ENCODE data around the gene CAMK2B.

CAMK2B gene

DNA sequence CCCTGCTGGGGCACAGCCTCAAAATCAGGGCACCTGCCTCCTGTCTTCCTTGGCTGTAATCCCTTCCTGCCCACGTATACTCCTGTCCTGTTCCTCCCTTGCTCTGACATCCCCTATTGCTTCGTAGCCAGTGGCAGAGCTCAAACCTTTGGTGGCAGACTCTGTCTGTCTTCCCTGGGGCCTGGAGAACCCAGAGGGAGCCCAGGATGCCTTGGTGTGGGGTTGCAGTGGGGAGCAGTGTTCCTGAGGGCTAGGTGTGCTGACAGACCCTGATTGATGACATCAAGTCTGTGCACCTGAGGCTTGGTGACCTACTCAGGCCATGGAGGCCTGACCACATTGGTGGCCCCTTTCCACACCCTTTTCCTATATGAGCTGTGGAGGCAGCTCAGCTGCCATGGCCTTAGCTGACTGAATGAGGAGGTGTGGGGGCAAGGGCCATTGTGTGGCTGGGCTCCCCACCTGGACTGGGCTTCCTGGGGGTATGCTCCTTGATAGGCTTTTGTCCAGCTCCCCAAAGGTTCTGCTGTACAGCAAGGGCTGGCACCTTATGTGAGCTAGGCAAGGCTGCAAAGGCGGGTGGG is 130.7 kb downstream of the CAMK2B start:
- DNase-seq (ENCODE audit: low spot score), result no peak
- in situ Hi-C loops (cut with MboI; ENCODE audit: low pct_unique_long_range_greater_than_20kb, low sequenced_read_pairs, unreplicated experiment), result loop anchor here (10.0 kb wide), 1 partner anchor 120 kb away; no protein-coding TSS in a partner anchor

DNA sequence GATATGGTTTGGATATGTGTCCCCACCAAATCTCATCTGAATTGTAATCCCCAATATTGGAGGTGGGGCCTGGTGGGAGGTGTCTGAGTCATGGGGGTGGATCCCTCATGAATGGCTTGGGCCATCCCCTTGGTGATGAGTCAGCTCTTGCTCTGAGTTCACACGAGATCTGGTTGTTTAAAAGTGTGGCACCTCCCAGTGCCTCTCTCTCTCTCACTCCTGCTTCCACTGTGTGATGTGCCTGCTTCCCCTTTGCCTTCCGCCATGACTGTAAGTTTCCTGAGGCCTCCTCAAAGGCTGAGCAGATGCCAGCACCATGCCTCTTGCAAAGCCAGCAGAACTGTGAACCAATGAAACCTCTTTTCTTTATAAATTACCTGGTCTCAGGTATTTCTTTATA is 131.3 kb downstream of the CAMK2B start:
- in situ Hi-C loops (cut with MboI; ENCODE audit: low pct_unique_long_range_greater_than_20kb, low sequenced_read_pairs, unreplicated experiment), result loop anchor here (10.0 kb wide), 1 partner anchor 119 kb away; no protein-coding TSS in a partner anchor
- TF ChIP-seq, protein P1, sequence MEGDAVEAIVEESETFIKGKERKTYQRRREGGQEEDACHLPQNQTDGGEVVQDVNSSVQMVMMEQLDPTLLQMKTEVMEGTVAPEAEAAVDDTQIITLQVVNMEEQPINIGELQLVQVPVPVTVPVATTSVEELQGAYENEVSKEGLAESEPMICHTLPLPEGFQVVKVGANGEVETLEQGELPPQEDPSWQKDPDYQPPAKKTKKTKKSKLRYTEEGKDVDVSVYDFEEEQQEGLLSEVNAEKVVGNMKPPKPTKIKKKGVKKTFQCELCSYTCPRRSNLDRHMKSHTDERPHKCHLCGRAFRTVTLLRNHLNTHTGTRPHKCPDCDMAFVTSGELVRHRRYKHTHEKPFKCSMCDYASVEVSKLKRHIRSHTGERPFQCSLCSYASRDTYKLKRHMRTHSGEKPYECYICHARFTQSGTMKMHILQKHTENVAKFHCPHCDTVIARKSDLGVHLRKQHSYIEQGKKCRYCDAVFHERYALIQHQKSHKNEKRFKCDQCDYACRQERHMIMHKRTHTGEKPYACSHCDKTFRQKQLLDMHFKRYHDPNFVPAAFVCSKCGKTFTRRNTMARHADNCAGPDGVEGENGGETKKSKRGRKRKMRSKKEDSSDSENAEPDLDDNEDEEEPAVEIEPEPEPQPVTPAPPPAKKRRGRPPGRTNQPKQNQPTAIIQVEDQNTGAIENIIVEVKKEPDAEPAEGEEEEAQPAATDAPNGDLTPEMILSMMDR (IDR thresholded peaks at IDR 0.05; ENCODE audit: extremely low read depth, insufficient read depth, missing control alignments), result no peak
- no peak for DNase-seq (ENCODE audit: low spot score)

More for the DNA sequence above, 130.7 kb downstream of the CAMK2B start:
- TF ChIP-seq, protein P1 (IDR thresholded peaks at IDR 0.05; ENCODE audit: extremely low read depth, insufficient read depth, missing control alignments), result no peak

DNA sequence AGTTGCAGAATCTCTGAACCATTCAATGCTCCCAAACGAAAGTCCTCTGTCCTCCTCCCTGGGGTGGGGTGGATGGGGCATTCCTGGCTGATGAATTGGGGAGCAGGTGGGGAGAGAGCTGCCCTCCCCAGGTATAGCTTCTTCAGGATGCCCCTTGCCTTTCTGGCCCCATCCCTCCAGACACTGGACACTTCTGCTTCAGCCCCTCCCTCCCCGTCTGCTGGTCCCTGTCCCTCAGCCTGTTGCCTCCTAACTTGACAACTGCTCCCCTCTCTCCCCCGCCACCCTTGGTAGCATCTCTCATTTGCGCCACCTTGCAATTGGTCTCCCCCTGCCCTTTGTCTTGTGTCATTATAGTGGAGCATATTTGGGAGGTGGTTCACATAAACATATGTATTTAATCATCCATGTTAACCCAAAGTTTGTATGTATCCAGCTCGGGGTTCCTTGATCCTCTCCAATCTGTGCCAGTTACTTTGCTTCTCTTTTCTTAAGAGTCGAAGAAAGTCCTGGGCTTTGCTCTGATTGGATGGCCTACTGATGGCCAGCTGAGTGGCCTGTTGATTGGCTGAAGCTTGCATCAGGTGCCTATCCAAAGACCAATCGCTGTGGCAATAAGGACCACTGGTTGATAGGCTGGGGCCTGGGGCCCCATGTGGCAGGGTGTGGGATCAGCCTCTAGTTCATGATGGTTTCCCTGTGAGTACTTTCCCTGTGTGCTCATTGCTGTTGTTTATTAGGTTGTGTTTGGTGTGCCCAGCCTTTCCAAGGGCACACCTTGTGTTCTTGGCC is 132.2 kb downstream of the CAMK2B start:
- TF ChIP-seq, protein P1 (IDR thresholded peaks at IDR 0.05; ENCODE audit: extremely low read depth, insufficient read depth, missing control alignments), result no peak
- in situ Hi-C loops (cut with MboI; ENCODE audit: low pct_unique_long_range_greater_than_20kb, low sequenced_read_pairs, unreplicated experiment), result loop anchor here (10.0 kb wide), 1 partner anchor 118 kb away; no protein-coding TSS in a partner anchor
- no peak for DNase-seq (ENCODE audit: low spot score)

DNA sequence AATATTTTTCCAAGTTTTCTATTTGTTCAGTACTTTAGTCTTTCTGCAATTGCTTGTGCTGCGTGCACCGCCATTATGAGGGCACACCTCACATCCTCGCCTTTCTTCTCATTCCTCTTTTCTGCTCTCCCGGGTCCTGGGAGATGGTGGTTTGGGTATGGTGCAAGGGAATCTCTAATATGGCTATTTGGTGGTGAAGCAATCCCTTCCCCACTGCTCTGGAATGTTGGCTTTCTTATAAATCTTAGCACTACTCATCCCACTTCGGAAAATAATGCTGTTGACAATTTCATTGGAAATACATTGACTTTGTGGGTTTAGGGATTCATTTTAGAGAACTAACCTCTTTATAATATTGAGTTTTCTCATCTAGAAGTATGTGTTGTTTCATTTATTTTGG is 134.2 kb downstream of the CAMK2B start:
- in situ Hi-C loops (cut with MboI; ENCODE audit: low pct_unique_long_range_greater_than_20kb, low sequenced_read_pairs, unreplicated experiment), result loop anchor here (10.0 kb wide), 1 partner anchor 116 kb away; no protein-coding TSS in a partner anchor
- TF ChIP-seq, protein P1 (IDR thresholded peaks at IDR 0.05; ENCODE audit: extremely low read depth, insufficient read depth, missing control alignments), result no peak
- DNase-seq (ENCODE audit: low spot score), result no peak

DNA sequence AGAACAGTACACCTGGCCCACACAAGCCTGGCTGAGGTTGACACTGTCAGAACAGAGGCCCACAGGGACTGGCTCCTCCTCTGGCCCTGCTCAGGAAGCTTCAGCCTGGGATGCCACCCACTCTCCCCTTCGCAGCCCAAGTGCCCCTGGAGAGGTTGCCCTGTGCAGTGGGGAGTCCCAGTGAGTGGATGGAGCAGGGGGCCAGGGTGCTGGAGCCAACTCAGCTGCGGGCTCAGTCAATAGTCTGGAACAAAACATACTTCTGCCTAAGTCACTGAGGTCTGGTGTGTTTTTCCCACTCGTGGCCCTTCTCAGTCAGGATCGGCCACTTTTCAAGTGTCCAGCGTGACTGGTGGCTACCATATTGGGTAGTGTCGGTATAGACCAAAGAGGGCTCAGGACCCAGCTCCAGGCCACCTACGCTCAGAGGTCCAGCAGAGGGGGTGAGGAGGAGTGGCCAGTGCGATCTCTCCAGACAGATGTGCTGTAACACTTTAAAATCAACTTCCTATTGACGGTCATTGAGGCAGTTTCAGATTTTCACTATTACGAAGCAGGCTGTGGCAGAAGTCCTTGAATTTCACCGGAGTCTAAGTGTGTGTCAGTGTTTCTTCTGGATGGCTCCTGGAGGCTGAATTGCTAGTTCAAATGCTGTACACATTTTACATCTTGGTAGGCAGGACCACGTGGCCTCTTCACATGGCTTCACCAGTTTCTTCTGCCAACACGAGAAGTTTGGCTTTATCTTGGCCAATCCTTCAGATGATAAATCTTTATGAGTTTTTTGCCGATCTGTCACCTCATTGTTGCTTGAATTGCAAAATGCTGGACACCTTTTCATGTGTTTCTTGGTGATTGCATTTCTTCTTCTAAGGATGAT is 135.2 kb downstream of the CAMK2B start:
- no peak for DNase-seq (ENCODE audit: low spot score)
- TF ChIP-seq, protein P1 (IDR thresholded peaks at IDR 0.05; ENCODE audit: extremely low read depth, insufficient read depth, missing control alignments), result no peak
- in situ Hi-C loops (cut with MboI; ENCODE audit: low pct_unique_long_range_greater_than_20kb, low sequenced_read_pairs, unreplicated experiment), result loop anchor here (10.0 kb wide), 1 partner anchor 115 kb away; no protein-coding TSS in a partner anchor

Measured in GM13977 (cell line).